CD4-positive, alpha-beta T cell treated with Interleukin-6 at 100 ng/mL for 8 hours (primary cell): ENCODE data around the gene ITGAD.
A peak's percentile ranks its signal among the peaks of the same experiment; 100 is the strongest.

Source experiments
- DNase-seq: peaks from one replicate; pipeline ENCODE4 v3.0.0-alpha.2; 2020; ENCODE audit warnings: mixed read lengths, low spot score

ITGAD gene

DNA sequence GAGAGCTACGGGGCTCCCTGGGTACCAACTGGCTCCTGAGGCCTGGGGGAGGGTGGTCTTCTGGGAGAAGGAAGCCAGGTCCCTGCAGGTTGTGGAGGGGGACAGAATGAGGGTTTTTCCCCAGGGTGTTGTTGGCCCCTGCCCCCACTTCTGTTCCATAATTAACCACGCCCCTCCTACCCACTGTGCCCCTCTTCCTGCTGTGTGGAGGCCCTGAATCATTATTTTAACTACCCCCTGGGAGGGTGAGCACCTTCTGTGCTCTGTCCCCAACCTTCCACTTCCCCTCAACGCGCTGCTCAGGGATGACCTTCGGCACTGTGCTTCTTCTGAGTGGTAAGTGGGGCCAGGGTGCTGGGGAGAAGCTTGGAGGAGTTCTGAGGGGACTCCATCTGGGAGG, at the start of gene ITGAD:
Gene ITGAD (plus strand): TSS at position 280 of the 400 bp plus-strand sequence. CDS start 26 bp downstream, at position 306.
- DNase-seq = no peak

DNA sequence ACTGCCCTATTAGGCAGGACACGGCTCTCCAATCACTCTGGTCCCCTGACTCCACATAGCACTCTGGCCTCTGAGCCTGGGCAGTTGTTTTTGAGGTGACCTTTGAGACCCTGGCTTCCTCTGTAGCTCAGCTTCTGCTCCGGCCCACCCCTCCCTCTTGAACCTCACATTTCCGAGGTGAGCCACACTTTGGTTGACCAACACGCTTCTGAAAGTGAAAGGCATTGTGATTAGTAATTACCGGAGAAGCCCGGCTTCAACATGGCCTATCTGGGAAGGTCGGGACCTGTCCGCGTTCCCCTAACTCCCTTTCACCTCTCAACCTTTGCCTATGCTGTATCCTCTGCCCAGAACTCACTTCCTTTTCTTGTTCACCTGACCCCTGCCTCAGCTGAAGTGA, 48.4 kb upstream of the ITGAD start:
- DNase-seq = no peak

DNA sequence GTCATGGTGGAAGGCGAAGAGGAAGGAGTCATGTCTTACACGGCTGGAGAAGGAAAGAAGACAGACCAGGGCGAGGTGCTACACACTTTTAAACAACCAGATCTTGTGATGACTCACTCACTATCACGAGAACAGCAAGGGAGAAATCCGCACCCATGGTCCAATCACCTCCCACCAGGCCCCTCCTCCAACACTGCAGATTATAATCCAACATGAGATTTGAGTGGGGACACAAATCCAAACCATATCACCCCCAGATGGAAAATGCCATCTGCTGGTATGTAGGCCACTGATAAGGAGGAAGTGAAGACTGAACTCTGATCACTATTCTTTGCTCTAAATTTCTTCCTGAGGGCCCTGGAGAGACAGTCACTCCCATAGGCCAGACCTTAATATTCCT, 45.7 kb upstream of the ITGAD start:
- DNase-seq = no peak

DNA sequence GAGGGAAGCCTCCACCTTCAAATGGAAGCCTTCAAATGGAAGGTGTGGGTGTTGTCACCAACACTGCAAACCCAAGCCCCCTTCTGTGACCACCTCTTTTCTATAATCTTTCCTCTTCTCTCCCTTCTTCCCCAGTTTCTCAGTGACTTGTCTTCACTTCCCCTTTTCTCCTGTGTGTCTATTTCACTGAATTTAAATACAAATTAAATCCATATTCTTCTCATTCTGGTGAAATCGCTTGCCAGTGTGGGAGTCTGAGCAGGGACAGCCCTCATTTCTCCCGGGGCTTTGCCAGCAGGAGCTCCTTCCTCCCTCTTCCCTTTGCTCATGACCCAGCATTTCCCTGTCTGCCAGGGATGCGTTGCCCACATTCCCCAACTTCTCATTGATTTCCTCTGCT, 44.6 kb upstream of the ITGAD start:
- DNase-seq = no peak

DNA sequence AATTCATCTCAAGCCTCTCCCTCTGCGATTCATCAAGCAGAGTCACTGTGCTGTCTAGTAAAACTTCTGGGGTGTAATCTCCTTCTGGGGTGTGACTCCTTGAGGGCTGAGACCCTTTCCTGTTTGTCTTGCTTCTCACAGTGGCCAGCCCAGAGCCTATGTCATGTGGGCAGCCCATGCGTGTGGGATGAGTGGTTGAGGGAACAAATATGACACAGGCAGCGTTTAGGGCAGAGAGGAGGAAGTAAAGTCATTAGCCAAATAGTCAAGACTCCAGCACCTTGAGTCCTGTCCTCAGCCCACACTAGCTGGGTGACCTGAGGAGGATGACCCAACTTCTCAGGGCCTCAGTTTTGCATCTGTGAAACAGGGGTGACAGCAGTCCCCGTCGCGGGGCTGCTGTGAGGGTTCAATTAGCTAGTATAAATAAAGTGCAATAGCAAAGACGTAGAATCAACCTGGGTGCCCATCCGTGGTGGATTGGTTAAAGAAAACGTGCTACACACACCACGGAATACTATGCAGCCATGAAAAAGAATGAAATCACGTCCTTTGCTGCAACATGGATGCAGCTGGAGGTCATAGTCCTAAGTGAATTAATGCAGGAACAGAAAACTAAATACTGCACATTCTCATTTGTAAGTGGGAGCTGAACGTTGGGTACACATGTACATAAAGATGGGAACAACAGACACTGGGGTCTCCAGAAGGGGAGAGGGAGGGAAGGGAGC, 42.7 kb upstream of the ITGAD start:
- no peak for DNase-seq

DNA sequence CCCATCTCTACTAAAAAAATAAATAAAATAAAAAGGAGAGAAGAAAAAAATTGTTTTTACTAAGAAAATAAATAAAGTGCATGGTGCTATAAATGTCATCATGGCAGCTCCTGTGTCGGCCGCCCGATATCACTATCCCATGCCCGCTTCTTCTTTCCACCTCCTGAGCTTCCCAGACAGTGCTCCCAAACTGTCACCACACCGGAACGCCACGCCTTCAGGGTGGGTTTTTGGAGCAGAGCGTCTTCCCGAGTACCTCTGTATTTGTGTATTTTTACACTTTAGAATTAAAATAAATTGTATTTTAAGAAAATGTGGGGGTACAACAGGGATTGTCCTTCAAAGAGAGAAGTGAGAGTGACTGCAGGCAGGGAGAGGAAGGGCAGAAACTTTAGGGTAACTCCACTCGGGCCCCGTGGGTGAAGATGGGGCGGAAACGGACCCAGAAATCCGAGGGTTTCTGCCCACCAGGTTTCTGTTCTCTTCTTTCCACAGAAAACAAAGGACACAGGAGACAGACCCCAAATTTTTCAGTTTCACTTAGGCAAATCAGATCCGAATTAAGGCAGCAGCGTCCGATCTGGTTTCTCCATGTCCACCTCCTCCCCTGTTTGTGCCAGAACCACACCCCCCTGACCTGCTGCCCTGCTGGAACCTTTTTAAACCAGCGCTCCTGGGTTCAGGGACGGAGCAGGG, 41.7 kb upstream of the ITGAD start:
- DNase-seq = no peak

DNA sequence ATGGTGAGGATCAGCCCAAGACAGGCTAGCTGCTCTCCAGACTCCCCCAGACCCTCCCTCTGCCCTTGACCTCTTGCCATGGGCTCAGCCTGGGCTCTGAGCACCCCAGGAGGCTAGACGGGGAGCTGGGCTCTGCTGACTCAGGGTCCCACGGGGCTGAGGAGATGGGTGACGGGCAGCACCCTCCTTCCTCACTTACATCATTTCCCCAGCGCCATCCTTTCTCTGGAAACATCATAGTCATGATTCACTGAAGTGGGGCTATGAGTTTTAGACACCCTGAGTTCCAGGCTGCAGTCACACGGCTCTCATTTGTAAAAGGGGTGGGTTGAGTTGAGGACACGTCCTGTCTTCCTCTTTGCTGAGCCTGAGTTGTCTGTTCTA, 41.2 kb upstream of the ITGAD start:
- no peak for DNase-seq

DNA sequence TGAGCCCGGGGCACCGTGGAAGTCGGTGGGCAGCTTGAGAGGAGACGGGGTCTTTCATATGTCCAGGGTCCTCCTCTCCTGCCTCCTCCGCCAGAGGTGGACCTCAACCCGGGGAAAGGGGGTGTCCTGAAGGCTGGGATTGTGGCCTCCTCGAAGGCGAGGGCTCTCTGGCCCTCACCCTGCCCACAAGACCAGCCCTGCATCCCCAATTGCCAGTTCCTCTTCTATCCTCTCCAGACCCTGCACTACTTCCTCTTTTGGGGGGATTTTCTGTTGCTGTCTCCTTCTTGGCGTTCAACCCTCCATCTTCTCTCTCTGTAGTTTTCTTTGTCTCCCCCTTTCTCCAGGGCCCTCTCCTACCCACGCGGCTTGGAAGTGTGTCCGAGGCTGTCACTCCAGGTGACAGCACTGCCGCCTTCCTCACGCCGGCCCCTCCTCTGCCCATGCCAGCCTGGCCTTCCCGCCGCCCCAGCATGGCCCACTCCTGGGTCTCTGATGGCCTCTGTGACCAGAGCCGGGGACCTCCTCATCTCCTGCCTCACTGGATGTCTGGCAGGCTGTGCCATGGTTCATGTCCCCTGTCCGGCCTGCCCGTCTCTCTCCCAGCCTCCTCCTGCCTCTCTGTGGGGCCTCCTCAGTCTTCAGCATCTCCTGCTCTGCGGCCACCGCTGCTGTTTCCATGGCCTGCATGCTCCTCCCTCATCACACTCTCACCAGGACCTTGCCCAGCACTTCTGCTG, 40.6 kb upstream of the ITGAD start:
- no peak for DNase-seq

DNA sequence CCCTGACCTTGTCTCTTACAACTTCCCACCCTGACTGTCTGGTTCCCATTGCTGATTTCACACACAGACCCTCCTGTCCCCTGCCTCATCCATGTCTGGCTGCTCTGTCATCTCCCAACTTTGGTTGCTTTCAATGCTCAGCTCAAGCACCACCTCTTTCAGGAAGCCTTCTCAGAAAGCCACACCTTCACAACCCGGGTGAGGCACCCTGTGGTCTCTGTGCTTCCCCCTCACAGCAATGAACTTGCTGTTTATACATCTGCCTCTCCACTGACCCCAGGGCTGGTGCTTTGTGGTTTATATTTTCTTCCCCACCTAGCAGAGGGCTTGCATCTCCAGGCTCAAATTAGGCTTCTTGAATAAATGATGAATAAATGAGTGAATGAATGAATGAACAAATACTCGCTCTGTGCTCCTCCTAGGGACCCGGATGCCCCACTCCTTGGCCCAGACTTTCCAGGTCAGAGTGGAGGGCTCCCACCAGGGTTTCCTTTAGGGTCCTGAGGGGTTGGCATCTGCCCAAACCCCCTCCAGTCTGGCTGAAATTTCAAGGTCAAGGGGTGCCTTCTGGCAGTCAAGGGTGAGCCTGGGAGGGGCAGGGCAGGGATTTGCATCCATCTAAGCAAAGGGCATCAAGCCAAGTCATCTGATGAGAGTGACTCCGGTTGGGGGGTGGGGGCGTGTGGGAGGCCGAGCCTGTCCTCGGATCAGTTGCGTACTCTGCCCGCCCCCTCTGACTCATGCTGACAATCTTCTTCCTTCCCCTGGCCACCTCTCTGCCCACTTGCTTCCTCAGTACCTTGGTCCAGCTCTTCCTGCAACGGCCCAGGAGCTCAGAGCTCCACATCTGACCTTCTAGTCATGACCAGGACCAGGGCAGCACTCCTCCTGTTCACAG, 38.5 kb upstream of the ITGAD start, which contains the start of gene ITGAX:
Gene ITGAX (plus strand): TSS at position 783 of the 898 bp plus-strand sequence. CDS start 79 bp downstream, at position 862.
- peak; percentile 28 for DNase-seq

DNA sequence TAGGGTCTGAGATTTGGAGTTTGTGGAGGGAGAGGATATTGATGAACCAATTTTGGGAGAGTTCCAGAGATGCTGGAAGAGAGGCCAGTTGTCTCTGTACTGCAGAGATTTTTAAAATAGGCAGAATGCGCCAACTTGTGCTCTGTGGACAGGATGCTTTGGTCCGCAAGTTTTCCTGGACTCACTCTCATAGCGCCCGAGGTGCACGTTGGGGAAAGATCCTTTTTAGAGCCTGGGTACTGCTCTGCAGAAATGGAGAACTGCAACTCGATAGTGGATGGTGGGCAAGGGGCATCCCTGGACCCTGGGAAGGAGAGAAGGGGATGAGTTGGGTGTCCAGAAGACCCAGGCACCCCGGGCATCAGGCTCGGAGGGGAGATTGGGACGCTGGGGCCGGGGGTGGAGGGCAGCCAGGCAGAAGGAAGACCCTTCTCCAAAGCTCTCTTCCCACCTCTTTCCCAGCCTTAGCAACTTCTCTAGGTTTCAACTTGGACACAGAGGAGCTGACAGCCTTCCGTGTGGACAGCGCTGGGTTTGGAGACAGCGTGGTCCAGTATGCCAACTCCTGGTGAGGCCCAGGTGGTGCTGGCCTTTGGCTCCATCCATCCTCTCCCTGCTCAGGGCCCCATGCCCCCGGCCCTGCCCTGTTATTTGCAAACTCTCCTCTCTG, 37.6 kb upstream of the ITGAD start:
- DNase-seq = no peak

DNA sequence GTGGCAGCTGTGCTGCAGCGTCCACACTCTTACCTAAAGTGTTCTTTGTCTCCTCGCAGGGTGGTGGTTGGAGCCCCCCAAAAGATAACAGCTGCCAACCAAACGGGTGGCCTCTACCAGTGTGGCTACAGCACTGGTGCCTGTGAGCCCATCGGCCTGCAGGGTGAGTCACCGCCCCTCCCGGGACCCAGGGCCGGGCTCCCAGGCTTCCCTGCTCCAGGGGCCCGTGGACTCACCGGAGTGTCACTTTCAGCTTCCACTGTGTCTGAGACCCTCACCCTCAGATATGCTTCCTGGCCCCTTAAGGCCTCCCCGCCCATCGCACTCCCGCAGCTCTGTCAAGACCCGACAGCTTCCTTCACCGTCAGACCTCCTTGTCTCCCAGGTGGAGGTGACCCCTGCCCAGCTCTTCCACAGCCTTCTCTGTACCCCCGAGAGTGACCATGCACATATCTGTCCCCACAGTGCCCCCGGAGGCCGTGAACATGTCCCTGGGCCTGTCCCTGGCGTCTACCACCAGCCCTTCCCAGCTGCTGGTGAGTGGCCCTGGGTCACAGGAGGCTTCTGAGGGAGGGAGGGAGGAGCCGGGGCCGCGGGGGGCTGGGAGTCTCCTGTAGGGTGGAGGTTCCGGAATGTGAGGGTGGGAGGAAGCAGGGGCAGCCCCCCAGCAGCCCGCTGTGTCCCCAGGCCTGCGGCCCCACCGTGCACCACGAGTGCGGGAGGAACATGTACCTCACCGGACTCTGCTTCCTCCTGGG, 36.4 kb upstream of the ITGAD start:
- no peak for DNase-seq

DNA sequence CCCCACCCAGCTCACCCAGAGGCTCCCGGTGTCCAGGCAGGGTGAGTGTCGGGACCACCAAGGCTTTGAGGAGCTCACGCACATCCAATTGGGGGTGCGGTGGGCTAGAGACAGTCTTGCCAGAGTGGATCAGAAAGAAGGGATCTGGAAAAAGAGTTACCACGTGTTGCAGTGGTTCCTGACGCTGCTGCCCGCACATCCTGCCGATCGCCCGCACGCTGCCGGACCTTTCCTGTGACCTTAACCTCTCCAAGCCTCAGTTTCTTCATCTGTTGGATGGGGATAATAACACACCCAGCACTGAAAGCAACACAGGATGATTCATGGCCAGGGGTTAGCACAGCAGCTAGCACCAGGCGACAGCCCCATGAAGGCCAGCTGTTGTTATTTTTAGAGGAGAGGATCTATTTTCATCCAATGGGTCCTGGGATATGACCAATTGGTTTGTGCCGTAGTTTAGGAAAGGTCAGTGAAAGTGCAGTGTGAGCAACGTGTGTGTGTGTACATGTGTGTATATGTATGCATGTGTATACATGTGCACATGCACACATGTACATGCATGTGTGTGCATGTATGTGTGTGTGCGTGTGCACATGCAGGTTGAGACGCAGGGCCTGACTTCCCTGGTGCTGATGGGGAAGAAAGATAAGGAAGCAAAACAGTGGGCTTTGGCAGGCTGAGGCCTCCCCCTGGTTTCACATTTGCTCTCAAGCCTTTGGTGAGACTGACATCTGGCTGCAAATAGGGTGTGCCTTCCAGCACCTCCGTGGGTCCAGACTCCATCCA, 35.6 kb upstream of the ITGAD start:
- DNase-seq = no peak

DNA sequence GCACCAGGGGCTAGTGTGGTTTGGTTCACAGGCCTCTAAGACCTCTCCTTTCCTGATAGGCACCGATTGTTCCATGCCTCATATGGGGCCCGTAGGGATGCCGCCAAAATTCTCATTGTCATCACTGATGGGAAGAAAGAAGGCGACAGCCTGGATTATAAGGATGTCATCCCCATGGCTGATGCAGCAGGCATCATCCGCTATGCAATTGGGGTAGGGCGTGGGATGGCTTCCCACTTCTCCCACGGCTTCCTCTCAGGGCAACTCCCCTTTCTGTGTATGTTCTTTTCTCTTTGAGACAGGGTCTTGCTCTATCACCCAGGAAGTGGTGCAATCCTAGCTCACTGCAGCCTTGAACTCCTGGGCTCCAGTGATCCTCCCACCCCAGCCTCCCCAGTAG, 32.9 kb upstream of the ITGAD start:
- DNase-seq = no peak

DNA sequence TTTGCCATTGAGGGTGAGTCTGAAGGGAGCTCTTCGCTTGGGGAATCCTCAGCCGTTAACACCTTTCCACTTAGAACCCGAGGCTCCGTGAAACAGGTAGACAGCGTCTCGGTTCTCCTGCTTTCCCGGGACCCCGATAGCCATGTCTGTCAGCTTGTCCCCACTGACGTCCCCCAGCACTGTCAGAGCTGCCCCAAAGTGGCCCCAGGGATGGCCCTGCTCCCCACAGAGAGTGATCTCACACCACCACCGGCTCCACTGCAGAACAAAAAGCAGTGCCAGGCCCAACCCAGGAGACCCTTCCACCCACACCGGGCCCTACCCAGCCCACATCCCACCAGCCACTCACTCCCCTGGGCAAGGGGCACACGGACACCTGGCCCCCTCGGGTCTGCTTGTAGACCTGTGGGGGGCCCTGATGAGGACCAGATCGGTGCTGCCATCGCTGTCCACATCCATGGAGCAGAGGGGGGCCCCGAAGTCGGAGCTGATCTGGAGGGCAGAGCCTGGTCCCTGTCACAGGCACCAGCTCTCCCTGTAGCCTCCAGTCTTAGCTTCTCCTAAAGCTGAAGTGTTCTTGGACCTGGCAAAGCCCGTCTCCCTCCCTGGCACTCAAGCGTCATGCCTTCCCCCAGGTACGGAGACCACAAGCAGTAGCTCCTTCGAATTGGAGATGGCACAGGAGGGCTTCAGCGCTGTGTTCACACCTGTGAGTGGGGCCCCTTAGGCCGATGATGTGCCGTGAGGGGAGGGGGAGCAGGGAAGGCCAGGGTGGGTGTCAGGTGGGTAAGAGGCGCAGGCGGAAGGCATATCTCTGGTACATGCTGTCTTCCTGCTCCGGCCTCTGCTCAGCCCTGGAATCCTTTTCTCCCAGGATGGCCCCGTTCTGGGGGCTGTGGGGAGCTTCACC, 31.7 kb upstream of the ITGAD start:
- DNase-seq = no peak

DNA sequence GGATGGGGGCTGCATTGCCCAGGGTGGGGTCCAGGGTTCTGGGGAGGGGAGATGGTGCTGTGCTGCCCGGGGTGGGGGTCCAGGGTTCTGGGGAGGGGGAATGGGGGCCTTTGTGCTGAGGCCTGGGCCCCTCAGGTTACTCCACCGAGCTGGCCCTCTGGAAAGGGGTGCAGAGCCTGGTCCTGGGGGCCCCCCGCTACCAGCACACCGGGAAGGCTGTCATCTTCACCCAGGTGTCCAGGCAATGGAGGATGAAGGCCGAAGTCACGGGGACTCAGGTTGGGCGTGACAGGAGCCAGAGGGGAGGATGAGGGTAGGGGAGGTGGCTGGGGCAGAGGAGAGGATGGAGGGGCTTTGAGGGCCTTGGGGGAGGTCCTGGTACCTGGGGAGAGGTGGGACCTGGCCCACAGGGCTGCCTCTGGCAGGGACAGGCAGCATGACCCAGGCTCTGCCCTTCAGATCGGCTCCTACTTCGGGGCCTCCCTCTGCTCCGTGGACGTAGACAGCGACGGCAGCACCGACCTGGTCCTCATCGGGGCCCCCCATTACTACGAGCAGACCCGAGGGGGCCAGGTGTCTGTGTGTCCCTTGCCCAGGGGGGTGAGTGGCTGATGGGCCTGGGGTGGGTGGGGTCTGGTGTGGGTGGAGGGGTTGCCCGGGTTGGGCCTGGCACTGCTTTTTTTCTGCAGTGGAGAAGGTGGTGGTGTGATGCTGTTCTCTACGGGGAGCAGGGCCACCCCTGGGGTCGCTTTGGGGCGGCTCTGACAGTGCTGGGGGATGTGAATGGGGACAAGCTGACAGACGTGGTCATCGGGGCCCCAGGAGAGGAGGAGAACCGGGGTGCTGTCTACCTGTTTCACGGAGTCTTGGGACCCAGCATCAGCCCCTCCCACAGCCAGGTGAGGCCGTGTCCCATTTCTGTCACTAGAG, 30.4 kb upstream of the ITGAD start:
- no peak for DNase-seq

DNA sequence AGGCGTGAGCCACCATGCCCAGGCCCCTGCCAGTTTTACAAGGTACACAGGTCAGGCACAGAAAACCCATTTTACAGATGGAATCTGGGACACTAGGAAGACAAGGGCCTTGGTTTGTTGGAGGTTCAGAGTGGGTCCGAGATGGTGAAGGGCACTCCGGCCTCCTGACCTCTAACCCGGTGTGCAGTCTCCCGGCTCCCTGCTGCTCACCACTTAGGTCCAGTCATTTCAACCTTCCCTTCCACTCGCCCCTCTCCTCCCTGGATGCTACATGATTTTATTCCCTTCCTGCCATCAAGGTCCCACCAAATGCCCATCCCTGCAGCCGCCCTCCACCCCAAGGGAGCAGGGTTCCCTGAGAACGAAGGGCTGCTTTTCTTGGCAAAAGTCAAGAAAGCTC, 29.4 kb upstream of the ITGAD start:
- no peak for DNase-seq

DNA sequence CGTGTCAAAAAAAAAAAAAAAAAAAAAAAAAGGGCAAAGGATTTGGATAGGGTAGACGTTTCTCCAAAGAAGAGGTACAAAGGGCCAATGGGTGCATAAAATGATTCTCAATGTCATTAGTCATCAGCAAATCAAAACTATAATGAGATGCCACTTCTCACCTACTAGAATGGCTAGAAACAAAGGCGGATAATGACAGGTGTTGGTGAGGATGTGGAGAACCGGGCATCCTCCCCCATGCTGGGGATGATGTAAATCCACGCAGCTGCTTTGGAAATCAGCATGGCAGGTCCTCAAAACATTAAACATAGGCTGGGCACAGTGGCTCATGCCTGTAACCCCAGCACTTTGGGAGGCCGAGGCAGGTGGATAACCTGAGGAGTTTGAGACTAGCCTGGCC, 28.7 kb upstream of the ITGAD start:
- no peak for DNase-seq
